WTC11 (cell line): Measurements from ENCODE around the gene GSPT1.

Experiments
- NFE2L1 ChIP-seq: sonication (generic); formaldehyde crosslinking; IDR thresholded peaks from 2 replicates; pipeline ENCODE4 v1.8.1; 2023; ENCODE audit warnings: missing genetic modification reagents
- TF ChIP-seq, protein P1 (sequence below): sonication (generic); formaldehyde crosslinking; IDR thresholded peaks from 2 replicates; pipeline ENCODE4 v1.8.1; 2023; ENCODE audit warnings: mild to moderate bottlenecking, missing genetic modification reagents, moderate library complexity
- TF ChIP-seq, protein P2 (sequence below): sonication (generic); formaldehyde crosslinking; IDR thresholded peaks from 2 replicates; pipeline ENCODE4 v1.8.0; 2022; ENCODE audit warnings: mild to moderate bottlenecking, missing genetic modification reagents
- TF ChIP-seq, protein P3 (sequence below): fragments of 200-600 bp; IDR thresholded peaks from 2 replicates; pipeline ENCODE4 v1.8.0; 2022; ENCODE audit warnings: antibody characterized with exemption
- TF ChIP-seq, protein P4 (sequence below): sonication (generic); formaldehyde crosslinking; IDR thresholded peaks from 2 replicates; pipeline ENCODE4 v1.8.1; 2023; ENCODE audit warnings: mild to moderate bottlenecking, missing genetic modification reagents, borderline replicate concordance
- TF ChIP-seq, protein P5 (sequence below): sonication (generic); formaldehyde crosslinking; IDR thresholded peaks from 2 replicates; pipeline ENCODE4 v1.8.1; 2022; ENCODE audit warnings: mild to moderate bottlenecking, moderate library complexity, missing genetic modification reagents

DNA sequence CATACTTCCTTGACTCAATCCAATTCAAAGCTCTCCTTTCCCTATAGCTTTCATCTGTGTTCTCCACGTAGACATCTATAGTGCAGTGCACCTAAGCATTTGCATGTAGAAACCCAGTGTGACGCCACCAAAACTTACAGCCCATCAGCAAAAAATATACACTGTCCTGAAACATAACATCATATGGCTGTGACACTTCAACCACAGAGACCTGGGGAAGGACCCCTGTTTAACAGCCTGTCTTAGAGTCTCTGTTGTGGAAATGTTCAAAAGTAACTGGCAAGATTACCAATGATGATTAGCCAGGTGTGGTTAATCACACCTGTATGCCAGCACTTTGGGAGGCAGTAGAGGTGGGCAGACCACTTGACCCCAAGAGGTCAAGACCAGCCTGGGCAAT is 22.2 kb downstream of the GSPT1 start:
- TF ChIP-seq, protein P1, sequence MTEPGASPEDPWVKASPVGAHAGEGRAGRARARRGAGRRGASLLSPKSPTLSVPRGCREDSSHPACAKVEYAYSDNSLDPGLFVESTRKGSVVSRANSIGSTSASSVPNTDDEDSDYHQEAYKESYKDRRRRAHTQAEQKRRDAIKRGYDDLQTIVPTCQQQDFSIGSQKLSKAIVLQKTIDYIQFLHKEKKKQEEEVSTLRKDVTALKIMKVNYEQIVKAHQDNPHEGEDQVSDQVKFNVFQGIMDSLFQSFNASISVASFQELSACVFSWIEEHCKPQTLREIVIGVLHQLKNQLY (CRISPR knock-in tag), result no peak
- TF ChIP-seq, protein P2, sequence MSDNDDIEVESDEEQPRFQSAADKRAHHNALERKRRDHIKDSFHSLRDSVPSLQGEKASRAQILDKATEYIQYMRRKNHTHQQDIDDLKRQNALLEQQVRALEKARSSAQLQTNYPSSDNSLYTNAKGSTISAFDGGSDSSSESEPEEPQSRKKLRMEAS (CRISPR knock-in tag), result no peak
- TF ChIP-seq, protein P3, sequence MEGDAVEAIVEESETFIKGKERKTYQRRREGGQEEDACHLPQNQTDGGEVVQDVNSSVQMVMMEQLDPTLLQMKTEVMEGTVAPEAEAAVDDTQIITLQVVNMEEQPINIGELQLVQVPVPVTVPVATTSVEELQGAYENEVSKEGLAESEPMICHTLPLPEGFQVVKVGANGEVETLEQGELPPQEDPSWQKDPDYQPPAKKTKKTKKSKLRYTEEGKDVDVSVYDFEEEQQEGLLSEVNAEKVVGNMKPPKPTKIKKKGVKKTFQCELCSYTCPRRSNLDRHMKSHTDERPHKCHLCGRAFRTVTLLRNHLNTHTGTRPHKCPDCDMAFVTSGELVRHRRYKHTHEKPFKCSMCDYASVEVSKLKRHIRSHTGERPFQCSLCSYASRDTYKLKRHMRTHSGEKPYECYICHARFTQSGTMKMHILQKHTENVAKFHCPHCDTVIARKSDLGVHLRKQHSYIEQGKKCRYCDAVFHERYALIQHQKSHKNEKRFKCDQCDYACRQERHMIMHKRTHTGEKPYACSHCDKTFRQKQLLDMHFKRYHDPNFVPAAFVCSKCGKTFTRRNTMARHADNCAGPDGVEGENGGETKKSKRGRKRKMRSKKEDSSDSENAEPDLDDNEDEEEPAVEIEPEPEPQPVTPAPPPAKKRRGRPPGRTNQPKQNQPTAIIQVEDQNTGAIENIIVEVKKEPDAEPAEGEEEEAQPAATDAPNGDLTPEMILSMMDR, result no peak
- TF ChIP-seq, protein P4, sequence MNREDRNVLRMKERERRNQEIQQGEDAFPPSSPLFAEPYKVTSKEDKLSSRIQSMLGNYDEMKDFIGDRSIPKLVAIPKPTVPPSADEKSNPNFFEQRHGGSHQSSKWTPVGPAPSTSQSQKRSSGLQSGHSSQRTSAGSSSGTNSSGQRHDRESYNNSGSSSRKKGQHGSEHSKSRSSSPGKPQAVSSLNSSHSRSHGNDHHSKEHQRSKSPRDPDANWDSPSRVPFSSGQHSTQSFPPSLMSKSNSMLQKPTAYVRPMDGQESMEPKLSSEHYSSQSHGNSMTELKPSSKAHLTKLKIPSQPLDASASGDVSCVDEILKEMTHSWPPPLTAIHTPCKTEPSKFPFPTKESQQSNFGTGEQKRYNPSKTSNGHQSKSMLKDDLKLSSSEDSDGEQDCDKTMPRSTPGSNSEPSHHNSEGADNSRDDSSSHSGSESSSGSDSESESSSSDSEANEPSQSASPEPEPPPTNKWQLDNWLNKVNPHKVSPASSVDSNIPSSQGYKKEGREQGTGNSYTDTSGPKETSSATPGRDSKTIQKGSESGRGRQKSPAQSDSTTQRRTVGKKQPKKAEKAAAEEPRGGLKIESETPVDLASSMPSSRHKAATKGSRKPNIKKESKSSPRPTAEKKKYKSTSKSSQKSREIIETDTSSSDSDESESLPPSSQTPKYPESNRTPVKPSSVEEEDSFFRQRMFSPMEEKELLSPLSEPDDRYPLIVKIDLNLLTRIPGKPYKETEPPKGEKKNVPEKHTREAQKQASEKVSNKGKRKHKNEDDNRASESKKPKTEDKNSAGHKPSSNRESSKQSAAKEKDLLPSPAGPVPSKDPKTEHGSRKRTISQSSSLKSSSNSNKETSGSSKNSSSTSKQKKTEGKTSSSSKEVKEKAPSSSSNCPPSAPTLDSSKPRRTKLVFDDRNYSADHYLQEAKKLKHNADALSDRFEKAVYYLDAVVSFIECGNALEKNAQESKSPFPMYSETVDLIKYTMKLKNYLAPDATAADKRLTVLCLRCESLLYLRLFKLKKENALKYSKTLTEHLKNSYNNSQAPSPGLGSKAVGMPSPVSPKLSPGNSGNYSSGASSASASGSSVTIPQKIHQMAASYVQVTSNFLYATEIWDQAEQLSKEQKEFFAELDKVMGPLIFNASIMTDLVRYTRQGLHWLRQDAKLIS (CRISPR knock-in tag), result no peak
- no peak for TF ChIP-seq NFE2L1
- TF ChIP-seq, protein P5, sequence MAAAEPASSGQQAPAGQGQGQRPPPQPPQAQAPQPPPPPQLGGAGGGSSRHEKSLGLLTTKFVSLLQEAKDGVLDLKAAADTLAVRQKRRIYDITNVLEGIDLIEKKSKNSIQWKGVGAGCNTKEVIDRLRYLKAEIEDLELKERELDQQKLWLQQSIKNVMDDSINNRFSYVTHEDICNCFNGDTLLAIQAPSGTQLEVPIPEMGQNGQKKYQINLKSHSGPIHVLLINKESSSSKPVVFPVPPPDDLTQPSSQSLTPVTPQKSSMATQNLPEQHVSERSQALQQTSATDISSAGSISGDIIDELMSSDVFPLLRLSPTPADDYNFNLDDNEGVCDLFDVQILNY, result no peak
